Karpas-422 (cell line): ENCODE measurements around the gene NCOR2. TPM values are rescaled to one million over a fixed set of nuclear protein-coding genes. Genes with fewer than 3 reads are reported as not detected.

Experiments
- DNase-seq: peaks from one replicate; pipeline ENCODE4 v3.0.0-alpha.2; 2015
- H2AFZ ChIP-seq: fragments of 200-600 bp; sonication (generic); 2 replicates; pipeline ENCODE4 v1.6.1; 2014; ENCODE audit warnings: antibody characterized with exemption, low read length, mixed read lengths
- H3K27ac ChIP-seq: fragments of 200-600 bp; sonication (generic); 2 replicates; pipeline ENCODE4 v1.5.1; 2014; ENCODE audit warnings: mild to moderate bottlenecking, low read length, moderate library complexity
- H3K27me3 ChIP-seq: fragments of 200-600 bp; sonication (generic); 2 replicates; pipeline ENCODE4 v1.6.1; 2014; ENCODE audit warnings: low read length, mixed read lengths
- H3K36me3 ChIP-seq: fragments of 200-600 bp; sonication (generic); 2 replicates; pipeline ENCODE4 v1.6.1; 2014; ENCODE audit warnings: low read length, mixed read lengths; ENCODE audit not compliant: insufficient read depth
- H3K4me1 ChIP-seq: fragments of 200-600 bp; sonication (generic); 2 replicates; pipeline ENCODE4 v1.6.1; 2014; ENCODE audit warnings: mild to moderate bottlenecking, low read length, mixed read lengths
- H3K4me2 ChIP-seq: fragments of 200-600 bp; sonication (generic); 2 replicates; pipeline ENCODE4 v1.6.1; 2014; ENCODE audit warnings: low read length, low read depth, mild to moderate bottlenecking; ENCODE audit not compliant: poor library complexity, severe bottlenecking
- H3K4me3 ChIP-seq: fragments of 200-600 bp; sonication (generic); 2 replicates; pipeline ENCODE4 v1.5.1; 2014; ENCODE audit warnings: mild to moderate bottlenecking, antibody characterized with exemption, low read length, mixed read lengths
- H3K79me2 ChIP-seq: fragments of 200-600 bp; sonication (generic); 2 replicates; pipeline ENCODE4 v1.6.1; 2014; ENCODE audit warnings: mild to moderate bottlenecking, low read length, mixed read lengths
- H3K9ac ChIP-seq: fragments of 200-600 bp; sonication (generic); 2 replicates; pipeline ENCODE4 v1.6.0; 2014; ENCODE audit warnings: low read length
- H3K9me2 ChIP-seq: fragments of 200-600 bp; sonication (generic), shearing (Covaris generic); replicated peaks from 2 replicates; pipeline ENCODE4 v1.6.0; 2014; ENCODE audit warnings: mild to moderate bottlenecking, low read length, moderate library complexity; ENCODE audit not compliant: insufficient read depth
- H3K9me3 ChIP-seq: fragments of 300-700, 200-600 bp; sonication (generic); 2 replicates; pipeline ENCODE4 v1.6.1; 2014; ENCODE audit warnings: low read length, mixed read lengths
- H4K20me1 ChIP-seq: fragments of 200-600 bp; sonication (generic); 2 replicates; pipeline ENCODE4 v1.6.1; 2014; ENCODE audit warnings: mild to moderate bottlenecking, antibody characterized with exemption, low read length, low read depth; ENCODE audit not compliant: insufficient read depth
- total RNA-seq: library from RNA; depleted of rRNA; stranded (reverse); fragments of >200 nt; shearing (Covaris generic); gene quantifications from 2 replicates; pipeline ENCODE4 v1.2.3, GENCODE V29; 2014; ENCODE audit warnings: low replicate concordance

Gene NCOR2
- total RNA-seq, 1 experiment from 2014 or later: 36.8 TPM

DNA sequence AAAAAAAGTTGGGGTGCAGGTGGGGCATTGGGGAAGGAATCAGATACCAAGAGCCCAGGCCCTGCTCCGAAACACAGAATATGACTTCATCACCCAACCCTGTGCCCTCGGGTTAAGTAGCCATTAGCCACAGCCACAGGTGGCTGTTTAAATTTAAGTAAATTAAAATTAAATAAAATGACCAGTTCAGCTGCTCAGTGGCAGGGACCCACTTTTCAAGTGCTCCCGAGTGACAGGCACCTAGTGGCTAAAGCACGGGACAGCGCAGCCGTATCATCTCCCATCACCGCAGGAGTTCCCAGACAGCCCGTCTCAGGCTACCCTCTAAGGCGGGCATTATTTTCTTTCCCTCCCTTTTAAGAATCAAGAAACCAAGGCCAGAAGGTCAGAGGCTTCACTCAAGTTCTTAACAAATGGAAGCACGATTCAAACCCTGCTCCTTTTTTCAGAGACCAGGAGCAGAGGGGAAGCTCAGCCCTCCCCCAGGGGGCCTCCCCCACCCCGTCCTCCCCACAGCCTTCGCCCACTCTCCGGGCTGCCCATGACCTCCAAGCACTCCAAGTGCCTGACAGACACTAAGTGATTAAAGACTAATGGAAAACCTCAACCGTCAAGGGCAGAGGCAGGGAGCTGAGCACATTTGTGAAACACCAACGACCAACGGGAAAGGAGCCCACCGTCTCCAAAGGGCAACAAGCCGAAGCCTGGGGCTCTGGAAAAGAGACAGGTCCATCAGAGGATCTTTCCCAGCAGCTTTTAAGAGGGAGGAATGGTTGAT is 5.2 kb downstream of the NCOR2 start:
- Histone ChIP-seq H3K79me2 (peaks cover 99% of the 10 kb centered on the region), H4K20me1 (peaks cover 84% of the 10 kb centered on the region), H3K9ac (no peak overlapping the region)

DNA sequence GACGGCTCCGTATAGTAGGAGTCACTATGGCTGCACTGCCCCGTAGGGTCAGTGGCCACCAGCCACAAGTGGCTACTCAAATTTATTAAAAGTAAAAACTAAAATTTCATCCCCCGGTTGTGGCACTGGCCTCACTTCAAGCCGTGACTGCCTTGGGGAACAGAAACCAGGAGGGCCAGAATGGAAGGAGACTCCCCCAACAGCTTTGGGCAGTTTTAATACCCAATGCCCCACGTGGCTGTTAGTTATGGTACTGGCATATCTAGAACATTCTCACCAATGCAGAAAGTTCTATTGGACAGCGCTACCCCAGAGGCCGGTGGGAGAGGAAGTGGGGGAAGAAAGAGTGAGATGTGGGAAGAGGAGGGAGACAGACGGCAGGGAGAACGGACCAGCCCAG is 6.2 kb downstream of the NCOR2 start:
- Histone ChIP-seq H3K4me1 (peaks cover 75% of the 10 kb centered on the region), H3K27me3 (no peaks in the 10 kb centered on the region), H4K20me1 (peaks cover 91% of the 10 kb centered on the region), H2AFZ (no peak overlapping the region), H3K9ac (no peak overlapping the region), H3K27ac (0 out of 2 replicates have a peak overlapping the region, but pooled peaks have one; percentile 28), H3K79me2 (peaks cover 99% of the 10 kb centered on the region), H3K9me2 (no peaks in the 10 kb centered on the region), H3K4me2 (peak overlapping the region; percentile 42), H3K36me3 (peaks cover 7% of the 10 kb centered on the region; the same call in 1 of the 2 replicates), H3K9me3 (no peaks in the 10 kb centered on the region), H3K4me3 (no peak overlapping the region)
- DNase-seq: no peak

More for the DNA sequence above, 5.2 kb downstream of the NCOR2 start:
- no peak overlapping the region for H2AFZ ChIP-seq
- peaks cover 75% of the 10 kb centered on the region for H3K4me1 ChIP-seq
- no peak for DNase-seq
- no peaks in the 10 kb centered on the region for H3K9me2 ChIP-seq
- H3K4me2 ChIP-seq: no peak overlapping the region
- no peaks in the 10 kb centered on the region for H3K27me3 ChIP-seq
- H3K36me3 ChIP-seq: peaks cover 7% of the 10 kb centered on the region; the same call in 1 of the 2 replicates
- no peak overlapping the region for H3K4me3 ChIP-seq
- no peaks in the 10 kb centered on the region for H3K9me3 ChIP-seq
- H3K27ac ChIP-seq: no peak overlapping the region

GRCh38 chr12:124560146-124560890 is 7.1 kb downstream of the NCOR2 start:
- Histone ChIP-seq H3K9me2 (no peaks in the 10 kb centered on the region), H3K27me3 (no peaks in the 10 kb centered on the region), H4K20me1 (peaks cover 90% of the 10 kb centered on the region), H3K9ac (no peak overlapping the region), H3K4me2 (peak overlapping the region; percentile 42), H3K36me3 (peaks cover 7% of the 10 kb centered on the region; the same call in 1 of the 2 replicates), H3K9me3 (no peaks in the 10 kb centered on the region), H3K79me2 (peaks cover 99% of the 10 kb centered on the region), H2AFZ (no peak overlapping the region), H3K4me3 (no peak overlapping the region), H3K4me1 (peaks cover 74% of the 10 kb centered on the region), H3K27ac (peak overlapping the region; percentile 46; the same call in 1 of the 2 replicates)
- peak; percentile 64 for DNase-seq

DNA sequence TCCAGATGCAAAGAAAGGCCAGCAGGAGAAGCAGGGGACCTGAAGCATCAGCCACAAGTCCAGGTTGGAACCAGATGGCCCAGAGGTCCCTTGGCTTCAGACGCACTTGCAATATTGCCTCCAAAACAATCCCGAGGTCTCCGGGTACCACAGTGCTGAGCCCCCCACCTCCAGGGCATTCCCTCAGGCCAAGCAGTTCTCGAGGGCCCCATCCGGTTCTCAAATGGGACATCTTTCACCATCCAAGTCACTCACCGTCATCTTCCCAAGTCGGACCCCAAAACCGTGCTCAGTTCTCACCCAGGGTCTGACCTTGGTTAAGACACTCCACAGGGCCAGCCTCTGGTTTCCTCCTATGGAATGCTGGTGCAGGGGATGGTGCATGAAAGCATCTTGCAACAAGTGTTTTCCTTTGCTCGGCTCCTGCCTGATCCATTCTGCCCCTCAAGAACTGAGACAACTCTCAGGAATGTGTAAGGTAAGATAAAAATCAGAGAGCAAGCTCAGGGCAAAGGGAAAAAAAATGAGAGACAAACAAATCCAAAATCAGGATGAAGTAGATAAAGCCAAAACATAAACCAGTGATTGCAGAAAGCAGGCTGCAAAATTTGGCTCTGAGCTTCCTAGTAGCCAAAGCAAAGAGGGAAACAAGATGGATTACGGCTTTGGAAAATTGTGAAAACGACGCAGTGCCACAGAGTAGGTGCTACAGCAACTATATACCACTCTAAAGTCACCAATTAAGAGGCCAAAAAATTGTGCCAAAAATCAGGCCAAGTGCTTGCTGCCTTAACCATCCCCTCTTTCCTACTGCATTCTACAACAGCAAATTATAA is 8.0 kb downstream of the NCOR2 start:
- no peak overlapping the region for H3K4me3 ChIP-seq
- H4K20me1 ChIP-seq: peaks cover 94% of the 10 kb centered on the region

GRCh38 chr12:124558313-124558712 is 9.1 kb downstream of the NCOR2 start:
- Histone ChIP-seq H3K9me3 (no peaks in the 10 kb centered on the region), H3K4me2 (no peak overlapping the region), H3K4me3 (no peak overlapping the region), H2AFZ (no peak overlapping the region), H3K9ac (no peak overlapping the region), H4K20me1 (peaks cover 94% of the 10 kb centered on the region), H3K4me1 (peaks cover 77% of the 10 kb centered on the region), H3K27me3 (no peaks in the 10 kb centered on the region), H3K9me2 (no peaks in the 10 kb centered on the region), H3K36me3 (peaks cover 4% of the 10 kb centered on the region; the same call in 1 of the 2 replicates), H3K79me2 (peaks cover 99% of the 10 kb centered on the region), H3K27ac (no peak overlapping the region)
- no peak for DNase-seq

More for the DNA sequence above, 8.0 kb downstream of the NCOR2 start:
- H3K4me1 ChIP-seq: peaks cover 74% of the 10 kb centered on the region
- no peaks in the 10 kb centered on the region for H3K9me3 ChIP-seq
- peak overlapping the region; percentile 46; the same call in 1 of the 2 replicates for H3K27ac ChIP-seq
- H3K36me3 ChIP-seq: peaks cover 7% of the 10 kb centered on the region; the same call in 1 of the 2 replicates
- H3K9me2 ChIP-seq: no peaks in the 10 kb centered on the region
- H3K9ac ChIP-seq: no peak overlapping the region
- peak overlapping the region; percentile 42 for H3K4me2 ChIP-seq
- H2AFZ ChIP-seq: no peak overlapping the region
- DNase-seq: no peak
- peaks cover 99% of the 10 kb centered on the region for H3K79me2 ChIP-seq
- H3K27me3 ChIP-seq: no peaks in the 10 kb centered on the region

GRCh38 chr12:124557518-124558223 is 9.7 kb downstream of the NCOR2 start:
- DNase-seq: no peak
- Histone ChIP-seq H3K4me2 (no peak overlapping the region), H3K79me2 (peaks cover 99% of the 10 kb centered on the region), H3K4me3 (no peak overlapping the region), H3K36me3 (peaks cover 4% of the 10 kb centered on the region; the same call in 1 of the 2 replicates), H3K9me3 (no peaks in the 10 kb centered on the region), H3K27me3 (no peaks in the 10 kb centered on the region), H4K20me1 (peaks cover 93% of the 10 kb centered on the region), H3K9ac (no peak overlapping the region), H3K4me1 (peaks cover 78% of the 10 kb centered on the region), H2AFZ (no peak overlapping the region), H3K27ac (no peak overlapping the region), H3K9me2 (no peaks in the 10 kb centered on the region)

- DNase-seq: no peak
- Histone ChIP-seq H3K27me3 (no peaks in the 10 kb centered on the region), H3K36me3 (peaks cover 4% of the 10 kb centered on the region; the same call in 1 of the 2 replicates), H3K79me2 (peaks cover 99% of the 10 kb centered on the region), H4K20me1 (peaks cover 92% of the 10 kb centered on the region), H3K9me3 (no peaks in the 10 kb centered on the region), H3K4me2 (no peak overlapping the region), H3K27ac (no peak overlapping the region), H3K9ac (no peak overlapping the region), H3K4me3 (no peak overlapping the region), H2AFZ (no peak overlapping the region), H3K4me1 (peaks cover 78% of the 10 kb centered on the region), H3K9me2 (no peaks in the 10 kb centered on the region)
Observed at GRCh38 chr12:124556896-124557501, 10.4 kb downstream of the NCOR2 start.
